Activated naive CD4-positive, alpha-beta T cell treated with Interleukin-2 at 50 U/mL for 16 hours (primary cell): ENCODE data around the gene PPP2R1B.
"Not testable (repeated sequence)": the region's sequence is repeated elsewhere in the genome, so short reads cannot be mapped to it uniquely, and the experiment has no call there.

Experiments used
- DNase-seq: peaks from one replicate; pipeline ENCODE4 v3.0.0-alpha.2; 2020

Gene PPP2R1B

DNA sequence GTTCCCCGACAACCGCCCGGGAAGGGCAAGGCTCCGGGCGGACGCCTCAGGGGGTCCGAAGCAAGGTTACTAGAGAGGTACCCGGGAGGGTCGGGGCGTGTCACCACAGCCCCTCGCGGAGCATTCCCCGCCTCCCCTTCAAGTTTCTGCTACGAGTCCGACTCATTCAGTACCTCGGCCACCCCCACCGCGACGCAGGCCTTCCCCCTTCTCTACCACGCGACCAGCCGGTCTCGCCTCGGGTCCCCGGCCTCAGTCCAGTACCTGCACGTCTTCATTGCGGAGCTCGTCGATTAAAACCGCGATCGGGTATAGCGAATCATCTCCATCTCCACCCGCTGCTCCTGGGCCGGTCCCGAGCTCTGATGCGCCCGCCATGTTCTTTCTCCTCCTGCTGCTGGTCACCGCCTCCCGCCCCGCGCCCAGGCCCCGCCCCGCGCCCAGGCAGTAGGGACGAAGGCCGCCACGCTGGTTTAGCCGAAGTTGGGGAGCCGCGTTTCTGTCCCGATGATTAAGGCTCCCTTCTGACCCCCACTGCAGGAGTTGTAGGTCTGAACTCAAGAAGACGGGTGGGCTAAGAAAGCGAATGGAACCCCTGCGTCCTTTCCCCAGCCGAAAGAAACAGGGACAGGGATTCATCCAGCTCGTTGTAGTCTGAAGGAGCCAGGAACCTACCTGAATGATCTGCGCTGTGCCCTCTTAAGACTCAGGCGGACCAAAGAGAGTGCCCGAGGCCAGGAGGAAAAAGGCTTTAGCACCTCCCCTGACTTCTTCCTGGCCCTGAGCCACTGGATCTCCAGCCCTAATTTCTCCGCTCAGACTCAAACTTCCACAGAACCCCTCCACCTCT is at the start of gene PPP2R1B:
TSS of gene PPP2R1B (minus strand) at position 406 of the 850 bp plus-strand sequence. CDS start at position 378, 28 bp downstream.
- DNase-seq = peak; percentile 75

GRCh38 chr11:111815489-111815888 is 49.3 kb upstream of the PPP2R1B start:
- DNase-seq = no peak

DNA sequence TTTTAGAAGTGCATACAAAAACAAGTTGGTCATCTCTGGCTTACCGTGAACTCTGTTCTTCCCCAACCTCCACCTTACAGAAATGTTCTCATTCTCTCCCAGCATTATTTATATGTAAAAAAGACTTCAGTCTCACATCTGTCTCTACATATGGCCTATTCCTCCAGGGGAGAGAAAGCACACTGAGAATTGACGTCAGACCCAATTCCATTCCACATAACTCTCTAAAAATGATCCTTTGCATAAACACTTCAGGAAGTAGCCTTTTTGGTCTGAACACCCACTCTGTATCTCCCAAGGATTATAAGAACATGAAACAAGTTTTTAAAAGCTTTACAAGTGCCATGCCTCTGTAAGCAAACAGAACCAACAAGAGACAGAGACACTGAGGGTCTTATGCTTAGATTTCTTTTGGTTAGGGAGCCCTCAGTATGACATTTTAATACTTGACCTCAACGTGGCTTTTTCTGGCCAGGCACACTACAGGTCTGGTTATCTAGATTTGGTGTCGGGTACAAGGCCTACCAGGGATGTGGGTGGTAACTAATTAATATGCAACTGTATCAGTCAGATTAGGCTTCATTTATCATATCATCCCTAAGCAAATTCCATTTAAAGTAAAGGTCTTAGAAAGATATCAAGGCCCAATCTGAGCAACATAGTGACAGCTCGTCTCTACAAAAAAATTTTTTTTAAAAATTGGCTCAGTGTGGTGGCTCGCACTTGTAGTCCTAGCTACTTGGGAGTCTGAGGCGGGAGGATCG is 48.5 kb upstream of the PPP2R1B start:
- DNase-seq = no peak

DNA sequence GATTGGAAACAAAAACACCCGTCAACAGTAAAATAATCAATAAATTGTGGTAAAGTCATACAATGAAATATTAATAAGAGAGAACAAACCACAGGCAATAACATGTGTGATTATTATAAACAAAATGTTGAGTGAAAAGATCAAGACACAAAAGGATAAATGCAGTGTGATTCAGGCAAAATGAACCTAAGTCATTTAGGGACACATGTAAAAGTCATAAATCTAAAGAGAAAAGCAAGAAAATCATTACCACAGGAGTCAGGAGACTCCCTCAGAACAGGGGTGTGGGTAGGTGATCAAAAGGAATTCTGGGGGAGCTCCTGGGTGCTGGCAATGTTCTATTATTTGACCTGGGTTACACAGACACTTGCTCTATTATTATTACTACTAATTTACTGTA is 47.9 kb upstream of the PPP2R1B start:
- no peak for DNase-seq

GRCh38 chr11:111812211-111812610 is 46.0 kb upstream of the PPP2R1B start:
- DNase-seq = no peak

DNA sequence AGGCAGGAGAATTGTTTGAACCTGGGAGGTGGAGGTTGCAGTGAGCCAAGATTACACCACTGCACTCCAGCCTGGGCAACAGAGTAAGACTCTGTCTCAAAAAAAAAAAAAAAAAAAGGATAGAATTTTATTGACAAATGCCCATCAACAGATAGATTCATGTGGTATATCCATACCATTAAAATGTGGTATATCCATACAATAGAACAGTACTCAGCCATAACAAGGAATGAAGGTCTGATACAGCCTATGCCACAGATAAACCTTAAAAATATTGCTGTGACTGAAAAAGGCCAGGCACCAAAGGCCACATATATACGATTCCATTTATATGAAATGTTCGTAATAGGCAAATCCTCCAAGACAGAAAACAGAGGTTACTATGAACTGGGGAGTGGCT is 45.3 kb upstream of the PPP2R1B start:
- no peak for DNase-seq

GRCh38 chr11:111808834-111809233 is 42.6 kb upstream of the PPP2R1B start:
- no peak for DNase-seq

DNA sequence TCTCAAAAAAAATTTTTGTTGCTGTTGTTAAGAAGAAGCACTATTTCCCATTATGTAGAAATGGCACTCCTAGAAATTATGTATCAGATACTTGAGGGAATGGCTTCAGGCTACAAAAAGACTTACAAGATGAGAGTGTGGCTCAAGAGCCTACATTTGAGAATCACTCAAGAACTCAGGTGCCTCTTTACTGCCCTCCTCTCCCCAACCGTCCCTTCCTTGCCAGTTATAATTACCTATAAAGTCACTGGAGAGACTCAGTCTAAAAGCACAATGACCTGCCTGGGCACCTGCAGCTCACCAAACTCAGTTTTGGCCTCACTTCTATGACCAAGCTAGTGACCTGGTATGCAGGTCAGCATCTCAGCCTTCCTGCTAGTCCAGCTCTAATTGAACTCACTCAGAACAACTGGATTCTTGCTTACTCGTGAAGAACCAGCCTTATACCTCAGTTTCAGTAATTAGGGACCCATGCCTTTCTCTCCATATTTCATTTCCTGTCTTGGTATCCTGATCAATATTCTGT is 41.9 kb upstream of the PPP2R1B start:
- DNase-seq = no peak

DNA sequence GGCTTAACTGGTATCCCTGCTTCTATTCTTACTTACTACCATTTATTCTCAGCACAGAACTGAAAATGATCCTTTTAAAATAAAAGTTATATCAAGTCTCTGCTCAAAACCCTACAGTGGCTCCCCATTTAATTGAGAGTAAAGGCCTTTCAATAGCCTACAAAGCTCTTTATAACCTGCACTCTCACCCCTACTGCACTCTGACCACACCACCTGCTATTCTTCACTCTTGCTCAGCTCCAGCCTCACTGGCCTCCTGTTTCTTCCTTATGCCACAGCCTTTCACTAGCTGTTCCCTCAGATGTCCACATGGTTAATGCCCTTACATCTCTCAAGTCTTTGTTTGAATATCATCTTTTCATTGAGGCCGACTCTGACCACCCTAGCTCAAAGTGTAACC is 40.9 kb upstream of the PPP2R1B start:
- DNase-seq = no peak

DNA sequence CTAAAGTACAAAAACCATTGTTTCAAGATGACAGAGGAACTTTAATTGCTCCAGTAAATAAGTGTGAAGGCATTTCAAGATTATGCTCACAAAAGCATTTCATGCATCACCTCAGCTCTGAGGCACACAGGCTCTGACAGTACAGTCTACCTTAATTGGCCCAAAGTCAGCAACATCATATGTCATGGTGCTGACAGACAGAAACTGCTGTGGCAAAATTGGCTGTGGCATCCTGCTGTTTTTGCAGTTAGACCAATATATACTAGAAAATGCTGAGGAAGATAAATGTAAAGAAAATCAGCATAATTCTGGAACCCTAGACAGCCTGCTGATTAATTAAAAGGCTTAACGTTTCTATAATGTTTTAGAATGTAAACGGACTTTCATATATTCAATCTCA is 34.9 kb upstream of the PPP2R1B start:
- DNase-seq = no peak

DNA sequence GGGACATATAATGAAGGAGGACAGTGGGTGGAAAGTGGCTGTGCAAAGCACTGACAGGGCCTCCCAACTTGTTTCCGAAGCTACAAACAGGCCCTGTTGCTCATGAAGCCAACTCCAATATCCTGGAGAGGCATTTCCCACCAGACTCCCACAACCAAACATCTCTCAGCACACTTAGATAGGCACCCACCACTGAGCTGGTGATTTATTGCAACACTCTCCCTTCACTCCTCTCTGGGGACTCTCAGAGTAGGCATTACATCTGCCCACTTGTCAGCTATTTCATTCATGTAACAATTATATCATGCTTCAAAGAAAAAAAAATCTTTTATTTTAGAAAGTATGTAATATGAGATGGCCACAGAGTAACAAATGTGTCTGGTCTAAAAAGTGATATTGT is 32.1 kb upstream of the PPP2R1B start:
- DNase-seq = no peak

DNA sequence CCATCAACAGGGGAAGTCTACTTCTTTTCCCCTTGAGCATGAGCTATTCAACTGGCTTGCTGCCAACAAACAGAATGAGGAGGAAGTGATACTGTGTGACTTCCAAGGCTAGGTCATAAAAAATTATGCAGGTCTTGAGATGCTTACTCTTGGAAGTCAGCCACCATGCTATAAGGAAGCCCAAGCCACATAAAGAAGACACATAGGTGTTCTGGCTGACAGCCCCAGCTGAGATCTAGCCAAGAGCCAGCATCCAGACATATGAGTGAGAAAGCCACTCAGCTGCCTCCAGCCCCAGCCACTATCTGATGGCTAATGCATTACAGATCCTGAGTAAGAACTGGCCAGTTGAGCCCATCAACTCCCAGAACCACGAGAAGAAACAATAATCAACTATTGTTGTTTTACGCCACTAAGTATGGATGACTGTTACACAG is 31.0 kb upstream of the PPP2R1B start:
- no peak for DNase-seq

DNA sequence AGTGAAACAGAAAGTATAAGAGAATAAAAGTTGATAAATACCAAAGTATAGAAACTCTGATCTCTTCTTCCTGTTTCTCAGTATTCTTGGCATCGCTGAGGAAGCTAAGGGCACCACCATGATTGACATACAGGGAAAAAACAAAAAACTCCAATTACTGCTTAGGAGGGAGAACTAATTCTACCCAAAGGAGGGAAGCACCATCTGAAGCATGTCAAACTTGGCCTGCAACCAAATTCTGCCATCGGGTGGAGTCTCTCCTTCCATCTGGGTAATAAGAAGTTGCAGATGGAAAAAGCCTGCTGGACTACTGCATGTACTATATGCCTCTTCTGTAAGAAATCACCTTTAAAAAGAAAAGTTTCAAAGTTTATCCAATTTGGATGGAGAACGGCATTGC is 30.5 kb upstream of the PPP2R1B start:
- DNase-seq = no peak

DNA sequence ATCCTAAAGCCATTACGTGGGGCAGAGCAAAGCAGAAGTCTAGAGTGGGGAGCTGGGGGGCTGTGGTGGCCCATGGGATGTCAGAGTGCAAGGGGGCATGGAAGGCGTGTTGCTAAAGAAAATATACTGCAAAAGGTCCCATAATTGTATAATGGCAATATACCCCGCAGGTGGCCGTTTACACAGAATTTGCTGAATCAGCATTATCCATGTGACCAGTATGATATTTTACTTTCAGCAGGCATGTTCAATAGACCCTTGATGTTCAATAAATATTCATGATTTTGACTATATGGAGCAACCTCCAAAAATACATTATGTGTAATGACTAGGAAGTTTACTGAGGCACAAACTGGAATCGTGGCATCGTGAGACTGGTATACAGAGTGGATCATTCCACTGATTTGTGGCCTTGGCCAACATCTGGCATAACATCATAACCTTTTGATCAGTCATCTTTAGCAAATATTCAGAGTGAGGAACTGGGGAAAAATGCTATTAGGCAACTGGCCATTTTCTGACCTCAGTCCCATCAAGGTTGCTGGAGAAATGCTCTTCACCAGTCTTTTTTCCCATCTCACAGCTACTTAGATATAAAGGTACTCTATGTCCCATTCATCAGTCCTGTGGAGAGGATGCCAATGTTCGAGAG is 29.3 kb upstream of the PPP2R1B start:
- no peak for DNase-seq

GRCh38 chr11:111793863-111794262 is 27.7 kb upstream of the PPP2R1B start:
- no peak for DNase-seq

GRCh38 chr11:111792955-111793500 is 26.8 kb upstream of the PPP2R1B start:
- DNase-seq = no peak

DNA sequence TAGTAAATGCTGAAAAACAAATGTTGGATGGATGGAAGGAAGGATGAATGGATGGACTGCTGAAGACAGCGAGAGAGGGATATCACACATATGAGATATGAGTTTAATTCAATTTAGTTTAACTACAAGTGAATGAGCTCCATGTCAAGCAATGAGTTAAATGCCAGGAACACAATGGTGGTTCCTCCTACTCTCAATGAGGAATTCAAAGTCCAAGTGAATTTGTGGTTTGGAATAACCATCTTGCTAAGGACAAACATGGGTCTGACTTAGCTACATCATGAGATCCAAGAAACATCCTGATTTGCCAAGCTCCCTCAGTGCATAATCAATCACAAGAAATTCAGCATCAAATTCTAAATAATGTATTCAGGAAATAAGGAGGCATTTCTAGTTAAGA is 26.1 kb upstream of the PPP2R1B start:
- no peak for DNase-seq

DNA sequence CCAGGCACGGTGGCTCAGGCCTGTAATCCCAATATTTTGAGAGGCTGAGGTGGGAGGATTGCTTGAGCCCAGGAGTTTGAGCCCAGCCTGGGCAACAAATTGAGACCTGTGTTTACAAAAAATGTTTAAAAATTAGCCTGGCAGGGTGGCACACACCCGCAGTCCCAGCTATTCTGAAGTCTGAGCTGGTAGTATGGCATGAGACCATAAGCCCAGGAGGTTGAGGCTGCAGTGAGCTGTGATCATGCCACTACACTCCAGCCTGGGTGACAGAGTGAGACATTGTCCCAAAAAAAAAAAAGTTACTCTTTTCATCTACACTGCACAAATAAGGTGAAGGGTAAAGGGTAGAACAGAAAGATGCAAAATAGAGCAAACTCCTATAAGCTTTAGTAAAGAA is 22.3 kb upstream of the PPP2R1B start:
- DNase-seq = no peak

GRCh38 chr11:111788051-111788450 is 21.9 kb upstream of the PPP2R1B start:
- no peak for DNase-seq

GRCh38 chr11:111785886-111786412 is 19.8 kb upstream of the PPP2R1B start:
- DNase-seq = no peak

DNA sequence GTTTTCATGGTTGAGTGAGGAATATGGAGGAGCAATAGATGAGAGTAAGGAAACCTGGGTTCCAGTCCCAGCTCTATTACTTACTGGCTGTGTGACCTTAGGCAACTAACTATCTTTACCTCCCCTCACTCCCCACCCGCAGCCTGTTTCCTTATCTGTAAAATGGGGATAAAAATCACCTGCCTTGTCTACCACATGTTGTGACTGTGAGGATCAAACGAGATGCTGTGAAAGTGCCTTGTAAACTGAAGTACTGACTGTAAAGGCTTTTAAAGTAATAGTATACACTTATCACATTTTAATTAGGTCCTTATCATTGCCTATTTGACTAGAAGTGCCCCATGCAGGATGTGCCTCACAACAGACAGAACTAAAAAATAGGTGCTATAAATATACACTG is 18.9 kb upstream of the PPP2R1B start:
- no peak for DNase-seq

DNA sequence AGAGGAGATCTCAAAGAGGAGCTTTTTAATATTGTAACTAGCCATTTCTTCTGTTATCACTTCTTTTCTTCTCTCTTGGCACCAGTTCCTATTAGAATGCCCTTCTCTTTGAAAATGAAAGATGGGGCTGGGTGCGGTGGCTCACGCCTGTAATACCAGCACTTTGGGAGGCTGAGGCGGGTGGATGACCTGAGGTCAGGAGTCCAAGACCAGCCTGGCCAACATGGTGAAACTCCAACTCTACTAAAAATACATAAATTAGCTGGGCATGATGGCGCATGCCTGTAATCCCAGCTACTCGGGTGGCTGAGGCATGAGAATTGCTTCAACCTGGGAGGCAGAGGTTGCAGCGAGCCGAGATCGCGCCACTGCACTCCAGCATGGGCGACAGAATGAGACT is 18.1 kb upstream of the PPP2R1B start:
- not testable (repeated sequence) for DNase-seq
